Loucy (cell line): Measurements from ENCODE around the gene JARID2.

Source experiments
- CTCF ChIP-seq: fragments of 200-600 bp; sonication (generic); conservative IDR thresholded peaks from 2 replicates; pipeline ENCODE4 v1.5.1; 2014; ENCODE audit warnings: mild to moderate bottlenecking, antibody characterized with exemption, low read length
- EZH2phosphoT487 ChIP-seq: fragments of 200-600 bp; IDR thresholded peaks from 2 replicates; pipeline ENCODE4 v1.6.1; 2018; ENCODE audit warnings: antibody characterized with exemption, mild to moderate bottlenecking, moderate library complexity, borderline replicate concordance

GRCh38 chr6:15305496-15305895, 59.6 kb downstream of the JARID2 start:
- no peak for TF ChIP-seq CTCF
- no peak for TF ChIP-seq EZH2phosphoT487
